GM23248 (cell line): ENCODE measurements around the gene VWA7.

Experiments
- EZH2 ChIP-seq: fragments of 200-600 bp; sonication (generic); IDR thresholded peaks from 2 replicates; pipeline ENCODE4 v1.6.1; 2018; ENCODE audit warnings: antibody characterized with exemption, mild to moderate bottlenecking; ENCODE audit not compliant: insufficient read depth, poor library complexity, severe bottlenecking
- EZH2phosphoT487 ChIP-seq: fragments of 200-600 bp; sonication (generic); IDR thresholded peaks from 2 replicates; pipeline ENCODE4 v1.6.1; 2018; ENCODE audit warnings: antibody characterized with exemption, moderate library complexity, mild to moderate bottlenecking, low read depth; ENCODE audit not compliant: insufficient read depth

DNA sequence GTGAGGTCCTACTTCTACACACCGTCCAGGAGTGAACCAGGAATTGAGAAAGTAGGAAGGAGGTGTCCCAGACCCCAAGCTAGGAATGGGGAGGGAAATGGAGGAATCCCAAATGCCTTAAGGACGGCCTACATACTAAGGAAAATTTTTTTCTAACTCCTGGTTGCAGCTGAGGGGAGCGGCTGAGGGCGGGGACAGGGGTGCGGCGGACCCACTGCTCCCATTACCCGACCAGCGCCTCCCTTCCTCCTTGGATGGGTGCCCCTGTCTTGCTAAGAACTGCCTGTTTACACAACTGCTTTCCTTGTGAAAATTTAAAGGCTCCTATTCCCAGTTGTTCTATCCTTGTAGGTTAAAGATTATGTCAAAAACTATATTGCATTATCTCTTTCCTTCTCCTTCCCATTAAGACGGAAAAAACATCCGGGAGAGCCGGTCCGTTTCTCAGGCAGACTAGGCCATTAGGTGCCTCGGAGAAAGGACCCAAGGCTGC, 49.7 kb upstream of the VWA7 start:
- TF ChIP-seq EZH2 (no peak), EZH2phosphoT487 (no peak)
